Natural killer cell (primary cell): Measurements from ENCODE around the gene RNF43. TPM values are rescaled to one million over a fixed set of nuclear protein-coding genes. Genes with fewer than 3 reads are reported as not detected.

Experiments
- ATAC-seq, 3 donors: fragments of 150-1000 bp in 2 of 3; fragments of 200-7000 bp in 1 of 3; cut with Tn5 transposase; 1 replicate in 1 of 3; 2 replicates in 2 of 3; pipeline ENCODE4 v1.10.0; 2021; ENCODE audit warnings: mild to moderate bottlenecking in 2 of 3, moderate library complexity in 2 of 3
- DNase-seq, 2 donors: peaks; one replicate each; pipeline versions ENCODE4 v3.0.0 to v3.0.0-alpha.2; 2013 to 2021; ENCODE audit warnings: mixed read lengths in 1 of 2
- H3K27ac ChIP-seq: one replicate; pipeline ENCODE4 v1.5.1; 2013; ENCODE audit warnings: mild to moderate bottlenecking, low read length
- H3K27me3 ChIP-seq: one replicate; pipeline ENCODE4 v1.6.1; 2013; ENCODE audit warnings: low read length; ENCODE audit not compliant: control insufficient read depth, insufficient read depth
- H3K36me3 ChIP-seq: one replicate; pipeline ENCODE4 v1.6.1; 2013; ENCODE audit warnings: low read length; ENCODE audit not compliant: control insufficient read depth, insufficient read depth
- H3K4me1 ChIP-seq: one replicate; pipeline ENCODE4 v1.6.1; 2013; ENCODE audit warnings: low read length; ENCODE audit not compliant: control insufficient read depth, insufficient read depth
- H3K4me3 ChIP-seq: one replicate; pipeline ENCODE4 v1.5.1; 2013; ENCODE audit warnings: low read length
- H3K9me3 ChIP-seq: one replicate; pipeline ENCODE4 v1.6.1; 2013; ENCODE audit warnings: low read length; ENCODE audit not compliant: control insufficient read depth, insufficient read depth
- H3K27ac Mint-ChIP-seq, 2 donors: one replicate each; pipeline ENCODE4 v1.8.0; 2022; ENCODE audit warnings: mild to moderate bottlenecking in 2 of 2, mixed read lengths in 2 of 2, moderate library complexity in 1 of 2
- H3K27me3 Mint-ChIP-seq, 2 donors: one replicate each; pipeline ENCODE4 v1.8.0; 2022; ENCODE audit warnings: low read depth in 2 of 2, mixed read lengths in 2 of 2
- H3K36me3 Mint-ChIP-seq: one replicate; pipeline ENCODE4 v1.8.0; 2022; ENCODE audit warnings: mixed read lengths
- H3K4me1 Mint-ChIP-seq, 2 donors: one replicate each; pipeline ENCODE4 v1.8.0; 2022; ENCODE audit warnings: mixed read lengths in 2 of 2
- H3K4me3 Mint-ChIP-seq: one replicate; pipeline ENCODE4 v1.8.0; 2022; ENCODE audit warnings: mild to moderate bottlenecking, moderate library complexity, mixed read lengths
- H3K9me3 Mint-ChIP-seq, 2 donors: one replicate each; pipeline ENCODE4 v1.8.0; 2022; ENCODE audit warnings: mixed read lengths in 2 of 2
- CTCF ChIP-seq: fragments of 200-600 bp; IDR thresholded peaks from one replicate; pipeline ENCODE4 v1.8.0; 2022; ENCODE audit warnings: antibody characterized with exemption
- WGBS: methylation state at CpG from one replicate; pipeline ENCODE4 v1.1.7; 2013; ENCODE audit warnings: missing lambda C conversion rate; ENCODE audit not compliant: insufficient coverage; 5-methylcytosine and 5-hydroxymethylcytosine counted together
- intact Hi-C: fragments of 100-400 bp; cut with micrococcal nuclease; formaldehyde crosslinking; loops from one replicate; pipeline ENCODE4 v1.14.2; 2022
- total RNA-seq, 4 donors: library from RNA; stranded (reverse); fragments of 120-200 nt in 1 of 4; gene quantifications; one replicate each; pipeline versions ENCODE4 v1.2.3 to v1.2.4, GENCODE V29; 2013 to 2022

RNF43 gene
- total RNA-seq, 3 donors from 2014 or later (not counting 1 experiment from before 2014, with no cell fraction given): 0.95 to 1.1 (median 1.0) TPM

- intact Hi-C loops: no loop called here
- DNase-seq (no peak), ATAC-seq (no peak)
- Mint-ChIP-seq H3K4me3 (no peak overlapping the region), H3K36me3 (no peaks in the 10 kb centered on the region), H3K27ac (no peak overlapping the region), H3K9me3 (no peaks in the 10 kb centered on the region), H3K4me1 (peaks cover 47 to 55% of the 10 kb centered on the region in 2 donors), H3K27me3 (no peaks in the 10 kb centered on the region)
- no peak for TF ChIP-seq CTCF
- Histone ChIP-seq H3K9me3 (no peaks in the 10 kb centered on the region), H3K27ac (no peak overlapping the region), H3K4me3 (no peak overlapping the region), H3K36me3 (no peaks in the 10 kb centered on the region), H3K4me1 (peaks cover 34% of the 10 kb centered on the region), H3K27me3 (no peaks in the 10 kb centered on the region)
- 95% methylated on average over 5 of the region's 5 CpGs for WGBS
These were observed 39.7 kb downstream of the RNF43 start for GRCh38 chr17:58377661-58378060.

DNA sequence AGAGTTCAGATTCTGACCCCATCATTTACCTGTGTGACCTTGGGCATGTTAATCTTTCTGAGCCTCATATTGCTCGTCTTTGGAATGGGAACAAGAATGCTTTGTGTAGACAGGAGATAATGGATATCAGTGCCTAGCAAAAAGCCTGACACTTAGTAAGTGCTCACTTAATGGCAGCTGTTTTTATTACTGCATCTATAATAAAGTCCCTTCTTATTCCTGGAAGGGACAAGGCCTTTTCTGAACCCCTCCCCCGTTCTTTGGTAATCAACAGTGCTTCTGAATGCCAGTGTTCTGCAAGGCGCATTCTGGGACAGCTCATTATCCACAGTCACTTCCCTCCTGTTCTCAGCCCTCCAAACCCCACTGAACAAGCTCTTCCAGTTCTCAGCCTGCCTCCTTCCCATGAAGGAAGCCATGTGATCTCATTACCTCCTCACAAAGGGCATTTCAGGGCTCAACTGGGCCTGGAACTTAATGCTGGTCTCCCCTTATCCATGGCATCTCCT, 40.2 kb downstream of the RNF43 start:
- Histone ChIP-seq H3K4me3 (no peak overlapping the region), H3K36me3 (no peaks in the 10 kb centered on the region), H3K27me3 (no peaks in the 10 kb centered on the region), H3K9me3 (no peaks in the 10 kb centered on the region), H3K4me1 (peaks cover 32% of the 10 kb centered on the region), H3K27ac (no peak overlapping the region)
- WGBS: 94% methylated on average over 2 of the region's 3 CpGs
- Mint-ChIP-seq H3K9me3 (no peaks in the 10 kb centered on the region), H3K36me3 (no peaks in the 10 kb centered on the region), H3K4me3 (no peak overlapping the region), H3K4me1 (peaks cover 47 to 55% of the 10 kb centered on the region in 2 donors), H3K27ac (no peak overlapping the region), H3K27me3 (no peaks in the 10 kb centered on the region)
- DNase-seq (no peak), ATAC-seq (no peak)
- no peak for TF ChIP-seq CTCF
- intact Hi-C loops: no loop called here

- no peak for ATAC-seq
- Mint-ChIP-seq H3K9me3 (no peaks in the 10 kb centered on the region), H3K27ac (no peak overlapping the region), H3K4me3 (no peak overlapping the region), H3K4me1 (peaks cover 47 to 55% of the 10 kb centered on the region in 2 donors), H3K36me3 (no peaks in the 10 kb centered on the region), H3K27me3 (no peaks in the 10 kb centered on the region)
- no peak for DNase-seq
- H3K27me3 ChIP-seq: no peaks in the 10 kb centered on the region
- H3K9me3 ChIP-seq: no peaks in the 10 kb centered on the region
- WGBS: 79% methylated on average over 3 of the region's 4 CpGs
- no peak for TF ChIP-seq CTCF
- intact Hi-C loops: no loop called here
- H3K36me3 ChIP-seq: no peaks in the 10 kb centered on the region
- H3K4me3 ChIP-seq: no peak overlapping the region
- H3K4me1 ChIP-seq: peaks cover 28% of the 10 kb centered on the region
- no peak overlapping the region for H3K27ac ChIP-seq
These were observed 40.8 kb downstream of the RNF43 start for GRCh38 chr17:58376472-58377000.

- TF ChIP-seq CTCF: no peak
- Histone ChIP-seq H3K27ac (no peak overlapping the region), H3K36me3 (no peaks in the 10 kb centered on the region), H3K4me1 (peaks cover 28% of the 10 kb centered on the region), H3K9me3 (no peaks in the 10 kb centered on the region), H3K4me3 (no peak overlapping the region), H3K27me3 (no peaks in the 10 kb centered on the region)
- ATAC-seq: no peak
- Mint-ChIP-seq H3K4me3 (no peak overlapping the region), H3K27ac (no peak overlapping the region), H3K4me1 (peaks cover 47 to 55% of the 10 kb centered on the region in 2 donors), H3K27me3 (no peaks in the 10 kb centered on the region), H3K9me3 (no peaks in the 10 kb centered on the region), H3K36me3 (no peaks in the 10 kb centered on the region)
- 90% methylated on average over 2 of the region's 2 CpGs for WGBS
- intact Hi-C loops: no loop called here
- DNase-seq: no peak
These were observed 41.5 kb downstream of the RNF43 start for GRCh38 chr17:58375811-58376210.
